ENCODE measurements around the gene DNAJC12.

- no peak for TF ChIP-seq GATA2 (IDR thresholded peaks at IDR 0.05; ENCODE audit: low read depth, low read length)
- TF ChIP-seq GATA3 (IDR thresholded peaks at IDR 0.05; ENCODE audit: low read depth, low read length) = no peak
Observed at GRCh38 chr10:67853512-67853911, 15.5 kb upstream of the DNAJC12 start.

Measured in SH-SY5Y (cell line).